Embryonic facial prominence (tissue), 1 donor: ENCODE results near the gene ZNF101.

Experiments used
- DNase-seq: peaks from one replicate; pipeline ENCODE4 v3.0.0-alpha.2; 2016; ENCODE audit errors: extremely low spot score

The ZNF101 gene

DNA sequence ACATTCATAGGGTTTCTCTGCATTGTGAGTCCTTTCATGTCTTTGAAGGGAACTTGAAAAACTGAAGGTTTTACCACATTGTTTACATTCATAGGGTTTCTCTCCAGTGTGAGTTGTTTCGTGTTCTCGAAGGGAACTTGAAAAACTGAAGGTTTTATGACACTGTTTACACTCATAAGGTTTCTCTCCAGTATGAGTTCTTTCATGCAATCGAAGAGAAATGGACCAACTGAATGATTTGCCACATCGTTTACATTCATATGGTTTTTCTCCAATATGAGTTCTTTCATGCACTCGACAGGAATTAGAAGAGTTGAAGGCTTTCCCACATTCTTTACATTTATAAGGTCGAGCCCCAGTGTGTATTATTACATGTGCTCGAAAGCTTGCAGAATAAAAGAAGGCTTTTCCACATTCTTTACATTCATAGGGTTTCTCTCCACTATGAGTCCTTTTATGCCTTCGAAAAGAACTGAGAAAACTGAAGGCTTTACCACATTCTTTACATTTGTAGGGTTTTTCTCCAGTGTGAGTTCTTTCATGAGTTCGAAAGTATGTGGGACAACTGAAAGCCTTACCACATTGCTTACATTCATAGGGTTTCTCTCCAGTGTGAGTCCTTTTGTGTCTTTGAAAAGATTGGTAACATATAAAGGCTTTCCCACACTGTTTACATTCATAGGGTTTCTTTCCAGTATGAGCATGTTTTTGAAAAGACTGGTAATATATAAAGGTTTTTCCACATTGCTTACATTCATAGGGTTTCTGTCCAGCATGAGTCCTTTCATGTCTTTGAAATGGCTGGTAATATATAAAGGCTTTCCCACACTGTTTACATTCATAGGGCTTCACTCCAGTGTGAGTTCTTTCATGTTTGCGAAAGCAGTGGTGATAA, 43.5 kb downstream of the ZNF101 start:
- DNase-seq = no peak

DNA sequence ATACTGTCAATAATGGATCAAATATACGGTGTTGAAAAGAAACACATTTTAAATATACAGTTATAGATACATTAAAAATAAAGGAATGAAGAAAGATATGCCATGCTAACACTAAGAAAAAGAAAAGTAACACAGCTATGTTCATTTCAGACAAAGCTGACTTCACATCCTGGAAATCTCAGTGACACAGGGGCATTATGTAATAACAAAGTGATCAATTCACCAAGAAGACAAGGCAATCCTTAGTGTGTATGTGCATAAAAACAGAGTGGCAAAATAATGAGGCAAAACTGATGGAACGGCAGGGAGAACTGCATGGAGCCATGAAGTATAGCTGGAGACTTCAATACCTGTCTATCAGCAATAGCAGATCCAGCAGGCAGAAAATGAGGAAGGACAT, 51.2 kb downstream of the ZNF101 start:
- DNase-seq = no peak

DNA sequence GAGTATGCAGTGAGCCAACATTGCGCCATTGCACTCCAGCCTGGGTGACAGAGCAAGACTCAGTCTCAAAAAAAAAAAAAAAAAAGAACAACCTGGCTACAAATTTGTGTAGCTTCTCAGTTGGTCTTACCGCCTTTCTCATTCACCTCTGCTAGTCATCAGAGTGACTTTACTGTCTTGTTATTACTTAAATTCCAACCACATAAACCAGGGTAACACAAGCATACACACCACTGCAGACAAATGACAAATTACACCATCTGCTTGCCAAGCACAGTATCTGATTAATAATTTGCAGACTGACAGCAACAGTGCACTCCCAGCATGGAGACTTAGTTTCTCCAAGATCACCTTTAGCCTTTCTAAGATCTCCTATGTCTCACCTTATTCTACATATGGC, 53.3 kb downstream of the ZNF101 start:
- no peak for DNase-seq

DNA sequence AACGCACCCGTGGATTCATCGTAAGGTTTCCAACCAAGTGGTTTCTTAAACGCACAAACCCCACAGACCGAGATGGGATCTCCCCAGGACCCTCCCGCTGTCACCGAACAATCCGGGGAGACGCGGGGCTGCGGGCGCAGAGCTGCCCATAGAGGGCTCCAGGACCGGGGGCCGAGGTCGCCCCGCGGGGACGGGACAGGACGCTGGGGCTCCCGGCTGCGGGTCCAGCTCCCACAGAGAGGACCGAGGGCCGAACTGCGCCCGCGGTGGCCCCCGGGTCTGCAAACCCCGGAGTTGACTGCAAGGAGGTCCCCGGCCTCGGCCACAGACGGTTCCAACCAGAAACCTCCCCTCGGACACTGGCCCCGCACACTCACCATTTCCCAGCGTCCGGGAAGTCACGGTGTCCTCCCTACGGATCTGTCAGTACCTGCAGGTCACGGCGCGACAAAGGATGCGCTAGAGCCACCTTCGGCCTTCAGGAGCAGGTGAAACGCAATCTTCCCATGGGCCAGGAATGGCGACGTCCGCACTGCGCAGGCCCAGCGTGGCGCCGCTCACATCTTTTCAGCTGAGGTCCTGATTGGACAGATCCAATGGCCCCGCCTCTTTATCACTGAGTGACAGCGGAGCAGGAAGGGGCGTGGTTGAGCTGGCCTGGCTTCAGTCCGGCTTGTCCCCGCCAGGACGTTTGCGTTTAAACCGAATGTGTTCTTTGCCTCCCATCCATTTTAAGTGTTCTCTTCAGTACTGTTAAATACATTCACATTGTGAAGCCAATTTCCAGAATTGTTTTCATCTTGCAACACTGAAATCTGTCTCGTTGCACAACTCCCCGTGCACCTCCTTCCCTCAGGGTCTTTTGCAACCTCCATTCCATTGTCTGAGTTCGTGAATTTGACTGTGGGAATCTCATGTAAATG, 64.2 kb downstream of the ZNF101 start, which contains the start of gene ZNF14:
Gene ZNF14, minus strand, starts transcription at position 534 of the 923 bp plus-strand sequence. Its CDS starts 154 bp downstream, at position 380.
- peak; percentile 80 for DNase-seq
